PC-9 (cell line): Measurements from ENCODE around the gene PLXDC1.
"Not testable (repeated sequence)": the region's sequence is repeated elsewhere in the genome, so short reads cannot be mapped to it uniquely, and the experiment has no call there.

Source experiments
- CTCF ChIP-seq: fragments of 200-600 bp; sonication (generic); conservative IDR thresholded peaks from 2 replicates; pipeline ENCODE4 v1.6.1; 2017; ENCODE audit warnings: mixed run types, antibody characterized with exemption, mild to moderate bottlenecking, moderate library complexity
- EZH2 ChIP-seq: fragments of 200-600 bp; sonication (generic); IDR thresholded peaks from 2 replicates; pipeline ENCODE4 v1.8.0; 2017; ENCODE audit warnings: antibody characterized with exemption, low read depth

- TF ChIP-seq CTCF, EZH2: not testable (repeated sequence)
These were observed 131.4 kb downstream of the PLXDC1 start for GRCh38 chr17:39020037-39020436.
